Activated naive CD8-positive, alpha-beta T cell treated with anti-CD3 and anti-CD28 coated beads for 36 hours (primary cell): ENCODE results near the gene USP54. TPM values are rescaled to one million over a fixed set of nuclear protein-coding genes. Genes with fewer than 3 reads are reported as not detected.

Experiments used
- DNase-seq: peaks from one replicate; pipeline ENCODE4 v3.0.0; 2021
- H3K27ac Mint-ChIP-seq: one replicate; pipeline ENCODE4 v1.8.0; 2022; ENCODE audit warnings: mild to moderate bottlenecking, moderate library complexity, mixed read lengths
- H3K27me3 Mint-ChIP-seq: one replicate; pipeline ENCODE4 v1.8.0; 2022; ENCODE audit warnings: mild to moderate bottlenecking, mixed read lengths
- H3K36me3 Mint-ChIP-seq: one replicate; pipeline ENCODE4 v1.8.0; 2021; ENCODE audit warnings: mild to moderate bottlenecking, mixed read lengths
- H3K4me1 Mint-ChIP-seq: one replicate; pipeline ENCODE4 v1.8.0; 2021; ENCODE audit warnings: mixed read lengths
- H3K4me3 Mint-ChIP-seq: one replicate; pipeline ENCODE4 v1.8.0; 2022; ENCODE audit warnings: mild to moderate bottlenecking, moderate library complexity, mixed read lengths
- H3K9me3 Mint-ChIP-seq: one replicate; pipeline ENCODE4 v1.8.0; 2022; ENCODE audit warnings: mixed read lengths
- total RNA-seq, 2 experiments: library from RNA; stranded (reverse); gene quantifications; one replicate each; pipeline ENCODE4 v1.2.3, GENCODE V29; 2021

USP54 gene
- total RNA-seq, 2 experiments from 2014 or later, result 7.7 to 8.1 TPM

DNA sequence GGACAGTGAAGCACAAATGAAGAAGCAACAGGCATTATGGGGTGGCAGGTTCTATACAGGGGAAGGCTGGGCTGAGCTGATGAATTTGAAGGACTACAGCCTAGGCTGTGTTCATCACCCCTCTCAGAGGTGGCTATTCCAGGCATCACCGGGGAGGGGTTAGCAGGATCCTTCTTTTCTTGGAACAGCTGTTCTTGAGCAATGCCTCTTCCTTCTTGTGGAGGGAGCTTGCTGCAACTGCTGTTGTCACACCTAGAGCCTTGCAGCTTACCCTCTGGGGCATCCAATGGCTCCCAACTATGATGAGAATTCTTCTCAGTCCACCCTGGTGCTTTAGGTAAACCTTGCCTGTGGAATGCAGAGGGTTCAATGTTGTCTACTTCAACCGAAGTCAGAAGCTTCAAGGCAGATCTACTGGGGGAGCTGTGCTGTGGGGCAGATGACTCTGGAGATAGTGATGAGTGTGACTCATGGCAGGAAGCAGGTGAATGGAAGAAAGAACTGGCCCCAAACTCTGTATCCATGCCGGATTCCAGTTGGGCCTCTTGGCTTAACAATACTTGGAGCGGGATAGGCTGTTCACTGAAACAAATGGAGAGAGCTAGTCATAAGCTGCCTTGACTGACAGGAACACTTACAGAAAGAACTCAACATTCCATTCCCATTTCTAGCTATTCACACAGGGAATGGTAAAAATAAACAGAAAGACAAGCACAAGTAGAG is 73.8 kb downstream of the USP54 start:
- H3K4me1 Mint-ChIP-seq, result no peaks in the 10 kb centered on the region
- no peaks in the 10 kb centered on the region for H3K9me3 Mint-ChIP-seq
- DNase-seq, result no peak
- H3K27me3 Mint-ChIP-seq, result no peaks in the 10 kb centered on the region
- H3K36me3 Mint-ChIP-seq, result no peaks in the 10 kb centered on the region
- no peak overlapping the region for H3K27ac Mint-ChIP-seq
- no peak overlapping the region for H3K4me3 Mint-ChIP-seq

DNA sequence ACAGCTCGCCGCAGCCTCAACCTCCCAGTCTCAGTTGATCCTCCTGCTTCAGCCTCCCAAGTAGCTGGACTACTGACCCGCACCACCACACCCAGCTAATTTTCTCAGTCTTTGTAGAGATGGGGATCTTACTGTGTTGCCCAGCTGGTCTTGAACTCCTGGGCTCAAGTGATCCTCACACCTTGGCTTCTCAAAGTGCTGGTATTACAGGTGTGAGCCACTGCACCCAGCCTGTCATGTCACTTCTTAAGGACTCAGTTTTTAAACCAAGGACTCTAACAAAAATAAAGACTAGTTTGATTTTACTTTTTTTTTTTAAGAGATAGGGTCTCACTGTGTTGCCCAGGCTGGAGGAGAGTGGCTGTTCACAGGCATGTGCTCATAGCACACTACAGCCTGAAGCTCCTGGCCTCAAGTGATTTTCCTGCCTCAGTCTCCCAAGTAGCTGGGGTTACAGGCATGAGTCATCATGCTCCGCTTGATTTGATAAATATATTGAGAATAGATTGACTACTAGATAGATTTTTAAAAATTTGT is 78.9 kb downstream of the USP54 start:
- Mint-ChIP-seq H3K27ac (no peak overlapping the region), H3K9me3 (no peaks in the 10 kb centered on the region), H3K4me3 (no peak overlapping the region), H3K36me3 (no peaks in the 10 kb centered on the region), H3K4me1 (no peaks in the 10 kb centered on the region), H3K27me3 (no peaks in the 10 kb centered on the region)
- no peak for DNase-seq

DNA sequence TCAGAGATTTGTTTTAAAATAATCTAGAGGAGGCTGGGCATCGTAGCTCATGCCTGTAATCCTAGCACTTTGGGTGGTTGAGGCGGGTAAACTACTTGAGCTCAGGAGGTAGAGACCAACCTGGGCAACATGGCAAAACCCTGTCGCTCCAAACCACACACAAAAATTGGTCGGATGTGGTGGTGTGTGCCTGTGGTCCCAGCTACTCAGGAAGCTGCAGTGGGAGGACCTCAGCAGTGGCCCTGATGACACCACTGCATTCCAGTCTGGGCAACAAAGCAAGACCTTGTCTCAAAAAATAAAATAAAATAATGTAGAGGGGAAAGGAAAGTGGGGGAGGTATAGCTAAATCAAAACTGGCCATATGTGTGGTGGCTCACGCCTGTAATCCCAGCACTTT is 81.4 kb downstream of the USP54 start:
- H3K4me3 Mint-ChIP-seq, result no peak overlapping the region
- H3K36me3 Mint-ChIP-seq, result peaks cover 3% of the 10 kb centered on the region
- H3K27ac Mint-ChIP-seq, result no peak overlapping the region
- H3K9me3 Mint-ChIP-seq, result no peaks in the 10 kb centered on the region
- no peaks in the 10 kb centered on the region for H3K4me1 Mint-ChIP-seq
- DNase-seq, result no peak
- H3K27me3 Mint-ChIP-seq, result no peaks in the 10 kb centered on the region

GRCh38 chr10:73506491-73506890 is 84.7 kb downstream of the USP54 start:
- Mint-ChIP-seq H3K36me3 (peaks cover 3% of the 10 kb centered on the region), H3K4me3 (no peak overlapping the region), H3K27ac (no peak overlapping the region), H3K9me3 (no peaks in the 10 kb centered on the region), H3K27me3 (no peaks in the 10 kb centered on the region), H3K4me1 (peaks cover 4% of the 10 kb centered on the region)
- DNase-seq, result no peak

DNA sequence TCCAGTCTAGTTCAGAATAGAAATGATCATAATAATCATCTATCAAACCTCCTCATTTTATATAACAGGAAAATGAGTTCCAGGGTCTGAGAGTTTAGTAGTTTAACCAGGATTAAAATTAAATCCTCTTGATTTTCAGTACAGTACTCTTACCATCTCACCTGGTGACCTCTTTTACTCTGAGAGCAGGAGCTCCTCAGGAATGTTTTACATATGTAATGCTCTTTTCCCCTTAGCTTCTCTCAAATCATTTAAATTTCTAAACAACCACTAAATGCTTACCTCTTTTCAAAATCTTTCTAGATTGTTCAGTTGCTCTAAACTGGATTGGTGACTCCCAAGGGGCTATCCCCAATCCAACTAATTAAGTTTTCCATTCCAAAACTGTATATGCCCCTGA is 85.1 kb downstream of the USP54 start:
- no peaks in the 10 kb centered on the region for H3K9me3 Mint-ChIP-seq
- peaks cover 3% of the 10 kb centered on the region for H3K36me3 Mint-ChIP-seq
- no peaks in the 10 kb centered on the region for H3K27me3 Mint-ChIP-seq
- H3K4me3 Mint-ChIP-seq, result no peak overlapping the region
- no peak overlapping the region for H3K27ac Mint-ChIP-seq
- peaks cover 8% of the 10 kb centered on the region for H3K4me1 Mint-ChIP-seq
- no peak for DNase-seq

- Mint-ChIP-seq H3K4me1 (peaks cover 8% of the 10 kb centered on the region), H3K27ac (no peak overlapping the region), H3K27me3 (no peaks in the 10 kb centered on the region), H3K4me3 (no peak overlapping the region), H3K36me3 (peaks cover 3% of the 10 kb centered on the region), H3K9me3 (no peaks in the 10 kb centered on the region)
- DNase-seq, result no peak
Measured at GRCh38 chr10:73503037-73503436, 88.1 kb downstream of the USP54 start.

DNA sequence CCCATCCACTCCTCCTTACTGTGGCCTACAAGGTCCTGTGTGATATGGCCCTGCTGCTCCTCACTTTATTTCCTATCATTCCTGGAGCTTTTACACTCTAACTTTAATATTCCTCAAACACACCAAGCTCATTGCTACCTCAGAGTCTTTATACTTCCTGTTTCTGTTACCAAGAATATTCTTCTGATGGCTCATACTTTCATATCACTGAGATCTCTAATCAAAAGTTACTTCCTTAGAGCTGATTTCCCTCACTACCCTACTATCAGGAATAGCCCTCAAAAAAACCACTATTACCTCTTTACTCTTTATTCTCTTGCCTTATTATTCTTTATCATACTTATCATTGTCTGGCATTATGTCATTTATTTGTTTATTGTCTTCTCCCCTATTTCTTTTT is 89.5 kb downstream of the USP54 start:
- Mint-ChIP-seq H3K4me3 (no peak overlapping the region), H3K27ac (peak overlapping the region; percentile 43), H3K27me3 (no peaks in the 10 kb centered on the region), H3K9me3 (no peaks in the 10 kb centered on the region), H3K4me1 (peaks cover 11% of the 10 kb centered on the region), H3K36me3 (peaks cover 3% of the 10 kb centered on the region)
- no peak for DNase-seq

DNA sequence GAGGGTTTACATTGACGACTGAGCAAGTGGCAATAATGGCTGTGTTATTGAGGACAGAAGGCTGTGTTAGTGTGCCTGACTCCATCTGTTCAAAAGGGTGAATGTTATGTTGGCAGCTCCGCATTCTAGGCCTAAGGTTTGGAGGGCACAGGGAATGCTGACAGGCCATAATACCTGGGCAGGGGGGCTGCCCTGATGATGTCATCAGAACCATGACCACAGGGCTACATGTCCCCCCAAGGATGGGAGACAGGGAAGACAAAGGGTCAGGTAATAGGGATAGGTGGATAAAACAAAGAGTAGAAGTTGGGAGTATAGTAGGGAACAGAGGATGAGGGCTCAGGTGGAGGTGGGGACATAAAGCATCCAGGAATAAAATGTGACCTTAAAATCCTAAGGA is 93.5 kb downstream of the USP54 start:
- Mint-ChIP-seq H3K9me3 (no peaks in the 10 kb centered on the region), H3K27me3 (no peaks in the 10 kb centered on the region), H3K27ac (no peak overlapping the region), H3K36me3 (peaks cover 7% of the 10 kb centered on the region), H3K4me3 (no peak overlapping the region), H3K4me1 (peaks cover 30% of the 10 kb centered on the region)
- no peak for DNase-seq

DNA sequence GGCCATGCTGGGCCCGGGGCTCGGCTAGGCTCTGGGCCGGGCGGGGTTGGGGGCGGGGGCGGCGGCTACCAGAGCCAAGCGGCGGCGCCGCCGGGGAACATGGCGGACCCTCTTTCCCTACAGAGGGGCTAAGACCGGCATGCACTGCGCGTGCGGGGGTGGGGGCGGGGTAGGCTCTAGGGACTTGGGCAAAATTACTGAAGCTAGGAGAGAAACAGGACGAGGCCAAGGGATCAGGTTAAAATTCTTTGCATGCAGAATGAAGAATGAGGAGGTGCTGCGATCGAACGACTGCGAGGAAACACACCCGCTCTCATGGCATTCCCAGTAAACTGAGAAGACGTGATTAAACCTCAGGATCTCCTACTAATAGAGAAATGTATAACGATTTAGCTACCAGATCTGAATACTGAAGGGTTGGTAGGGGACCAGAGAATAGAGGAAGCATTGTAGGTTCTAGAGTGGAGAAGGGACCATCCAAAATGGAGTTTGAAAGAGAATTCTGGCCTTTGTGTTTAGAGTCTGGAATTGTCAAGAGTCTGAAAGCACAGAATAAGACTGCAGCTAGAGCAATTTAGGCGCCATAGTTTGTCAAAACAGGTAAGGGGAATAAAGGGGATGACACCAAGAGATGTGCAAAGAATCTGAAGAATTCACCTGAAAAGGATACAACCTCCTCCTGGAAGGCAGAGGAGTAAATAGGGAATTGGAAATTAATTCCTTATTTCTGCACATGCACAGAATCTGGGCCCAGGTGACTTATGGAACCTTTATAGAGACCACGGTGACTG is 95.1 kb downstream of the USP54 start, which contains the start of gene PPP3CB:
Gene PPP3CB, minus strand, starts transcription at position 141 of the 791 bp plus-strand sequence. Its CDS starts 135 bp downstream, at position 6.
- H3K27me3 Mint-ChIP-seq, result no peaks in the 10 kb centered on the region
- peaks cover 28% of the 10 kb centered on the region for H3K4me1 Mint-ChIP-seq
- no peaks in the 10 kb centered on the region for H3K9me3 Mint-ChIP-seq
- DNase-seq, result peak; percentile 82
- H3K36me3 Mint-ChIP-seq, result peaks cover 8% of the 10 kb centered on the region
- H3K4me3 Mint-ChIP-seq, result peak within 1 kb of the TSS; percentile 92
- peak within 1 kb of the TSS; percentile 96 for H3K27ac Mint-ChIP-seq

DNA sequence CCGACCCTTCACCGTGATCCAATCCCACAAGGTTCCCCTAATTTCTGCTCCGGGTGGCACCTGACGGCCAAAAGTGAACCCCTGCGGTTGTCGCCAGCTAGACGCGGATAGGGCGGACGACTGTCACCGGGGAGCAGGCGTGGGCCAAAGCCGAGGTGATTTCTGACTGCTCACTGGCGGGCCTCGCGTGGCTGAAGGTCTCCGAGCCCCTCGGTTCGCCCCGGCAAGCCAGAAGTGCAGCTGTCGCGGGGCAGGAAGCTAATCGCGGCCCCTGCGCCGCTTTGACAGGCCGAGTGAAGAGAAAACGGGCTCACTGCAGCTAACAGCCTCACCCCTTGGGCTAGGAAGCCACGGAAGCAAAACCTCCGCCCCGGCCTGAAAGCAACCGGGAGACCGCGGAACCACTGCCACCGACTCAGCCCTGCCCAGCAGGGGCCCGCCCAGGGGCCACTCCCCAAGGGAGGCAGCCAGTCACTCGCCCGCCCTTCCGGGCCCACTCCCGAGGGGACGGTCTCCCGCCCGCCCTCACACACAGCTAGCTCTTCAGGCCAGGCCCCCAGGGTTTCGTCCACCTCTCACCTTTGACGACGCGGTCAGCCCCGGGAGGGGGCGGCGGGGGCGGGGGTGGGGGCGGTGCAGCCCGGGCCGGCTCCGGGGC is 95.8 kb downstream of the USP54 start:
- Mint-ChIP-seq H3K36me3 (peaks cover 8% of the 10 kb centered on the region), H3K27me3 (no peaks in the 10 kb centered on the region), H3K4me3 (peak overlapping the region; percentile 92), H3K4me1 (peaks cover 28% of the 10 kb centered on the region), H3K9me3 (no peaks in the 10 kb centered on the region), H3K27ac (peak overlapping the region; percentile 88)
- DNase-seq, result peak; percentile 88

- peak overlapping the region; percentile 88 for H3K27ac Mint-ChIP-seq
- no peaks in the 10 kb centered on the region for H3K9me3 Mint-ChIP-seq
- no peaks in the 10 kb centered on the region for H3K27me3 Mint-ChIP-seq
- H3K4me1 Mint-ChIP-seq, result peaks cover 31% of the 10 kb centered on the region
- no peak for DNase-seq
- H3K36me3 Mint-ChIP-seq, result peaks cover 11% of the 10 kb centered on the region
- peak overlapping the region; percentile 92 for H3K4me3 Mint-ChIP-seq
Measured at GRCh38 chr10:73494877-73495225, 96.3 kb downstream of the USP54 start.

DNA sequence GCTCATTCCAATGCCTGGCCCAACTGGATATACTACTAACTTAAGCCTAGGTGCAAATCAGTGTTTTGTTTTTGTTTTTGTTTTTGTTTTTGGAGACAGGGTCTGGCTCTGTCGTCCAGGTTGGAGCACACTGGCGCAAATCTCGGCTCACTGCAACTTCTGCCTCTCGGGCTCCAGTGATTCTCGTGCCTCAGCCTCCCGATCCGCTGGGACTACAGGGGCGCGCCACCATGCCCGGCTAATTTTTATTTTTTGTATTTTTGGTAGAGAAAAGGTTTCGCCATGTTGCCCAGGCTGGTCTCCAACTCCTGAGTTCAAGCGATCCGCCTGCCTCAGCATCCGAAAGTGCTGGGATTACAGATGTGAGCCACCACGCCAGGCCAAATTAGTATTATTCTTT is 96.9 kb downstream of the USP54 start:
- no peak for DNase-seq
- H3K4me3 Mint-ChIP-seq, result peak overlapping the region; percentile 54

DNA sequence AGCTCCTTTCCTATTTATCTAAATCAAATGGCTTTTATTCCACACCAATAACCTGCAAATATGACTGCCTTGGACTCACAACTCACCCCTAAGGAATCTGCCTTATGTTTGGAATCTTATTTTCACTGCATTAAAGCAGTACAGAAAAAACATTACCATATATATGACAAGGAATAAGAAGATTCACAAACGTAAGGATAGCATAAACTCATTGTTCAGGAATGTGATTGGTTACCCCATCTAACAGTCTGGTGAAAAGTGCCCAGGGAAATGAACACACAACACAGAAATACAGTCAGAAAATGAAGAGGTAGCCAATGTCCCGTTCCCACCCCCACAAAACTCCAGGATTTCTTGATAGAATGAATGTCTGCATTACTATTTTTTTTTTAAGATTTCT is 97.4 kb downstream of the USP54 start:
- peaks cover 31% of the 10 kb centered on the region for H3K4me1 Mint-ChIP-seq

More for the DNA sequence above, 96.9 kb downstream of the USP54 start:
- Mint-ChIP-seq H3K36me3 (peaks cover 11% of the 10 kb centered on the region), H3K4me1 (peaks cover 31% of the 10 kb centered on the region), H3K27ac (no peak overlapping the region), H3K27me3 (no peaks in the 10 kb centered on the region), H3K9me3 (no peaks in the 10 kb centered on the region)

GRCh38 chr10:73486601-73487000 is 104.5 kb downstream of the USP54 start:
- no peak overlapping the region for H3K4me3 Mint-ChIP-seq
- peaks cover 11% of the 10 kb centered on the region for H3K4me1 Mint-ChIP-seq
- no peaks in the 10 kb centered on the region for H3K9me3 Mint-ChIP-seq
- H3K27ac Mint-ChIP-seq, result no peak overlapping the region
- DNase-seq, result no peak
- H3K27me3 Mint-ChIP-seq, result no peaks in the 10 kb centered on the region
- peaks cover 37% of the 10 kb centered on the region for H3K36me3 Mint-ChIP-seq

More for the DNA sequence above, 97.4 kb downstream of the USP54 start:
- Mint-ChIP-seq H3K9me3 (no peaks in the 10 kb centered on the region), H3K27ac (no peak overlapping the region), H3K36me3 (peaks cover 15% of the 10 kb centered on the region), H3K27me3 (no peaks in the 10 kb centered on the region), H3K4me3 (peak overlapping the region; percentile 54)
- DNase-seq, result no peak

DNA sequence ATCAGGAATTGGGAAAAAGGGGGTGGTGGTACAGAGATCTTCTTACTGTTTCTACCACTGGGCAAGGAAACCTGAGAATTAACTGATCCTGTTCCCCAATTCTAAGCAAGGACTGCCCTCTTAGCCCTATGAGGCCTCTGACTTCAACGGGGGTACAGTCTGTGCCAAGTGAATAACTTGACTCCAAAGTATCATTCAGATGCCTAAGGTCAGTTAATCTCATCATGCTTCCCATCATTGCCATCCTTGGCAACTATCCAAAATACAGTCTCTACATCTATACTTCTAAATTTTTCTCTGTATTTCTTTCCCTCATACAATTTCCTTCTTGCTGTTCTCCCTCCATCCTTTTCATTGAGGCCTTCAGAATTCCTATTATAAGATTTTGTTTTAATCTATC is 105.8 kb downstream of the USP54 start:
- Mint-ChIP-seq H3K27ac (no peak overlapping the region), H3K4me1 (peaks cover 17% of the 10 kb centered on the region), H3K27me3 (no peaks in the 10 kb centered on the region), H3K36me3 (peaks cover 37% of the 10 kb centered on the region), H3K4me3 (no peak overlapping the region), H3K9me3 (no peaks in the 10 kb centered on the region)
- no peak for DNase-seq
